HG03558 (cell line): ENCODE data around the gene THRB.
A peak's percentile ranks its signal among the peaks of the same experiment; 100 is the strongest.

Experiments used
- ATAC-seq: cut with Tn5 transposase; IDR thresholded peaks from one replicate; pipeline ENCODE4 v1.9.1; 2021; ENCODE audit warnings: moderate number of reproducible peaks; ENCODE audit not compliant: unreplicated experiment; ENCODE audit errors: extremely low read depth

THRB gene

GRCh38 chr3:24199775-24200247 is 294.8 kb downstream of the THRB start:
- no peak for ATAC-seq

GRCh38 chr3:24199300-24199699 is 295.4 kb downstream of the THRB start:
- ATAC-seq, result no peak

GRCh38 chr3:24198728-24199127 is 295.9 kb downstream of the THRB start:
- no peak for ATAC-seq

- ATAC-seq, result no peak
Measured at GRCh38 chr3:24197809-24198208, 296.8 kb downstream of the THRB start.

GRCh38 chr3:24196526-24196925 is 298.1 kb downstream of the THRB start:
- ATAC-seq, result no peak

GRCh38 chr3:24195504-24196230 is 299.0 kb downstream of the THRB start:
- ATAC-seq, result no peak

GRCh38 chr3:24192469-24193056 is 302.1 kb downstream of the THRB start:
- no peak for ATAC-seq

- ATAC-seq, result no peak
Measured at GRCh38 chr3:24191801-24192403, 302.7 kb downstream of the THRB start.

- ATAC-seq, result no peak
Measured at GRCh38 chr3:24190256-24190655, 304.4 kb downstream of the THRB start.

GRCh38 chr3:24185738-24186384 is 308.8 kb downstream of the THRB start:
- ATAC-seq, result peak; percentile 88

GRCh38 chr3:24184528-24185176 is 310.0 kb downstream of the THRB start:
- ATAC-seq, result no peak

- ATAC-seq, result no peak
Measured at GRCh38 chr3:24182756-24183155, 311.9 kb downstream of the THRB start.

- ATAC-seq, result no peak
Measured at GRCh38 chr3:24181256-24181655, 313.4 kb downstream of the THRB start.

GRCh38 chr3:24180616-24181015 is 314.0 kb downstream of the THRB start:
- no peak for ATAC-seq

- ATAC-seq, result no peak
Measured at GRCh38 chr3:24177201-24177600, 317.4 kb downstream of the THRB start.

- ATAC-seq, result no peak
Measured at GRCh38 chr3:24174614-24175013, 320.0 kb downstream of the THRB start.

GRCh38 chr3:24168977-24169376 is 325.7 kb downstream of the THRB start:
- peak; percentile 39 for ATAC-seq

GRCh38 chr3:24167429-24167828 is 327.2 kb downstream of the THRB start:
- ATAC-seq, result no peak

GRCh38 chr3:24166515-24166914 is 328.1 kb downstream of the THRB start:
- ATAC-seq, result no peak

- no peak for ATAC-seq
Measured at GRCh38 chr3:24165603-24165982, 329.1 kb downstream of the THRB start.
